ENCODE results near the gene TULP1. TPM values are rescaled to one million over a fixed set of nuclear protein-coding genes. Genes with fewer than 3 reads are reported as not detected.
"Not testable (repeated sequence)": the region's sequence is repeated elsewhere in the genome, so short reads cannot be mapped to it uniquely, and the experiment has no call there.

TULP1 gene
- total and polyA plus RNA-seq, 5 experiments from 2014 or later, result not detected

DNA sequence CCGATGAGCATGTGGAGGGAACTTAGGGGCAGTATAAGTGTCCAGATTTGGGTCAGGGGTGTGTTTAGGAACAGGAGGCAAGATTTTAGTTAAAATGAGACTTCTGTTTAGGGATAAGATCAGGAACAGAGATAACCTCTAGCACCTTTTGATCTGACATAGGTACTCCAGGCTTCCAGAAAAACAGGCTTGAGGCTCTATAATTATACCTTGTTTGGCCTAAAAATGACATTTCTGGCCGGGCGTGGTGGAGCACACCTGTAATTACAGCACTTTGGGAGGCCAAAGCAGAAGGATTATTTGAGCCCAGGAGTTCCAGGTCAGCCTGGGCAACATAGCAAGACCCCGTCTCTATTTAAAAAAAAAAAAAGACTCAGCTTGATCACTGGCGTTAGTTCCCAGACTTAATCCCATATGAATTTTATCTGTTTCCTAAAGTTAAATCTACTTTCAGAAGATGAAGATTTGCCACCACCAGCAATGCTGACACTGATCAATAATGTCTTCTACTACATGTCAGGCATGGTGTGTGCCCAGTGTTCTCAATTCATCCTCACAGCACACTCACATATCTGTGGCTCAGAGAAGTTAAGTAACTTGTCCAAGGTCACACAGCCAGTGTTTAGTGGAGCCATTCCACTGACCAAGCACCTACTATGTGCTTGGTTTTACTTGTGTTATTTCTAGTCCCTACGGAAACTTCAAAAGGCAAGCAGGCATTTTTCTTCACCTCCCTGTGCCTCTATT lies 6.0 kb upstream of the TULP1 start:
- Mint-ChIP-seq H3K36me3 (no peaks in the 10 kb centered on the region), H3K27me3 (no peaks in the 10 kb centered on the region), H3K9me3 (no peaks in the 10 kb centered on the region), H3K4me3 (no peak overlapping the region), H3K4me1 (peaks cover 2 to 18% (median 16%) of the 10 kb centered on the region in 4 donors), H3K27ac (peak overlapping the region in 1 of 10 donors; percentile 53)
- no peak for DNase-seq
- POLR2A ChIA-PET, result interaction anchor here (0.5 to 1.3 kb wide), 2 partner anchors 21 to 62 kb away, joined by 3 to 4 read pairs; no protein-coding TSS in a partner anchor
- no peak for ATAC-seq

GRCh38 chr6:35517978-35518377 lies 5.3 kb upstream of the TULP1 start:
- not testable (repeated sequence) for DNase-seq, ATAC-seq, H3K36me3 Mint-ChIP-seq, H3K4me3 Mint-ChIP-seq, H3K27me3 Mint-ChIP-seq, H3K9me3 Mint-ChIP-seq
- Mint-ChIP-seq H3K27ac (peak overlapping the region in 1 of 10 donors; percentile 62), H3K4me1 (peaks cover 2 to 12% (median 9%) of the 10 kb centered on the region in 4 donors)
- POLR2A ChIA-PET, result interaction anchor here (0.5 to 1.3 kb wide), 2 partner anchors 20 to 61 kb away, joined by 3 to 4 read pairs; no protein-coding TSS in a partner anchor

GRCh38 chr6:35516712-35517111 lies 4.0 kb upstream of the TULP1 start:
- H3K27ac Mint-ChIP-seq, result no peak overlapping the region
- H3K27me3 Mint-ChIP-seq, result no peaks in the 10 kb centered on the region
- DNase-seq (no peak), ATAC-seq (no peak)
- peaks cover 0 to 5% (median 2%) of the 10 kb centered on the region in 4 donors for H3K4me1 Mint-ChIP-seq
- no peaks in the 10 kb centered on the region for H3K36me3 Mint-ChIP-seq
- no peaks in the 10 kb centered on the region for H3K9me3 Mint-ChIP-seq
- H3K4me3 Mint-ChIP-seq, result no peak overlapping the region
- POLR2A ChIA-PET, result interaction anchor here (0.7 to 1.4 kb wide), 2 partner anchors 64 to 66 kb away, joined by 3 to 5 read pairs; partner anchors contain the start of gene FANCE

DNA sequence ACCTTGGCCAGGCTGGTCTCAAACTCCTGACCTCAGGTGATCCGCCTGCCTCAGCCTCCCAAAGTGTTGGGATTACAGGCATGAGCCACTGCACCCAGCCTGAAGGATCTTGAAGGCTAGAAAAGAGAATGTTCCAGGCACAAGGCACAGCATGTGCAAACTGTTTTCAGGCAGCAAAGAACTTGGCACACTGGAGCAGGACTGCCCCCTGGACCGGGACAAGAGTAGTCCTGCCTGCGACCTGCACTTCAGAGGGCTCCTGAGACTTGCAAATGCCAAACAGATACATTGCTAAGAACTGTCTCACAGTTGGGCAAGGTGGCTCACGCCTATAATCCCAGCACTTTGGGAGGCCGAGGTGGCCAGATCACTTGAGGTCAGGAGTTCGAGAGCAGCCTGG lies 3.2 kb upstream of the TULP1 start:
- H3K27ac Mint-ChIP-seq, ATAC-seq, POLR2A ChIA-PET, H3K36me3 Mint-ChIP-seq, DNase-seq, H3K9me3 Mint-ChIP-seq, H3K4me1 Mint-ChIP-seq, H3K27me3 Mint-ChIP-seq, H3K4me3 Mint-ChIP-seq: not testable (repeated sequence)

GRCh38 chr6:35514587-35514986 lies 1.9 kb upstream of the TULP1 start:
- peaks cover 5 to 20% (median 10%) of the 10 kb centered on the region in 5 donors for H3K27me3 Mint-ChIP-seq
- H3K9me3 Mint-ChIP-seq, result no peaks in the 10 kb centered on the region
- H3K36me3 Mint-ChIP-seq, result no peaks in the 10 kb centered on the region
- POLR2A ChIA-PET, result no interaction called here
- ATAC-seq, result no peak
- H3K4me3 Mint-ChIP-seq, result no peak overlapping the region
- no peak overlapping the region for H3K27ac Mint-ChIP-seq
- no peak for DNase-seq
- peaks cover 2 to 6% (median 5%) of the 10 kb centered on the region in 4 donors for H3K4me1 Mint-ChIP-seq

- ATAC-seq (peak in 1 of 2 donors; percentile 46), DNase-seq (no peak)
- H3K9me3 Mint-ChIP-seq, result no peaks in the 10 kb centered on the region
- no peak overlapping the region for H3K27ac Mint-ChIP-seq
- no peaks in the 10 kb centered on the region for H3K36me3 Mint-ChIP-seq
- peak overlapping the region in 6 of 10 donors; percentile 12 to 68 (median 42) for H3K4me3 Mint-ChIP-seq
- POLR2A ChIA-PET, result no interaction called here
- peaks cover 5 to 29% (median 15%) of the 10 kb centered on the region in 5 donors for H3K27me3 Mint-ChIP-seq
- peaks cover 2 to 8% (median 5%) of the 10 kb centered on the region in 4 donors for H3K4me1 Mint-ChIP-seq
Observed at GRCh38 chr6:35512006-35512405, 690 bp downstream of the TULP1 start.

- ATAC-seq (peak; percentile 27 to 63), DNase-seq (no peak)
- Mint-ChIP-seq H3K36me3 (no peaks in the 10 kb centered on the region), H3K4me3 (peak overlapping the region in 5 of 10 donors; percentile 30 to 55 (median 43)), H3K27ac (no peak overlapping the region), H3K4me1 (peaks cover 2 to 8% (median 5%) of the 10 kb centered on the region in 4 donors), H3K27me3 (peaks cover 5 to 29% (median 15%) of the 10 kb centered on the region in 5 donors), H3K9me3 (no peaks in the 10 kb centered on the region)
- POLR2A ChIA-PET, result no interaction called here
Observed at GRCh38 chr6:35511562-35511941, 1.1 kb downstream of the TULP1 start.

DNA sequence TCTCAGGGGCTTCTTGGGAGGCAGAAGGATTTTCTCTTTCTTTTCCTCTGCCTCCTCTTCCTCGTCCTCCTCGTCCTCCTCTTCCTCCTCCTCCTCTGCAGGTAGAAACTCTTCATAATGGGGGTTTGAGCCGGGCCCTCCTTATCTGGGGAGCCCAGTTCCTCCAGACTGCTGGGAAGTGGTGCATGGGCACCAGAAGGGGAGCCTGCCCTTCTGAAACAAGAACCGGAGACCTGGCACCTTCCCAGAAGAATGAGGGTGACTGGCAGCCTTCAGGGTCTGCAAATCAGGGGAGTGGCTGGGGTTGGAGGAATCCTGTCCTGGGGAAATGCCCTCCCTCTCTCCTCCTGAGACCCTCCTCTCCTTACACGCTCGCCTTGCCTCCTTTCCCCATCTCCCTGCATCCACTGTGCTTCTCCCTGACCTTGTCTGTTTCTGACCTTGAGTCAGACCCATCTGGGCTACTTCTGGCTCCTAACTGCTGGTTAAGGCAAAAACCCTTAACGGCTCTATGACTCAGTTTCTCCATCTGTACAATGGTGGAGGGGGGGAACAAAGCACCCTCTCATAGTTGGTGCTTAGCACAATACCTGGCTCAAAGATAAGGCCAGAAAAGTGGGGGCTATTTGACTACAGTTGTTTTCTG lies 1.7 kb downstream of the TULP1 start:
- POLR2A ChIA-PET, result no interaction called here
- Mint-ChIP-seq H3K36me3 (no peaks in the 10 kb centered on the region), H3K4me3 (peak overlapping the region in 1 of 10 donors; percentile 46), H3K9me3 (no peaks in the 10 kb centered on the region), H3K27ac (no peak overlapping the region), H3K4me1 (peaks cover 2 to 8% (median 5%) of the 10 kb centered on the region in 4 donors), H3K27me3 (peaks cover 5 to 29% (median 15%) of the 10 kb centered on the region in 5 donors)
- no peak for DNase-seq
- ATAC-seq, result no peak

DNA sequence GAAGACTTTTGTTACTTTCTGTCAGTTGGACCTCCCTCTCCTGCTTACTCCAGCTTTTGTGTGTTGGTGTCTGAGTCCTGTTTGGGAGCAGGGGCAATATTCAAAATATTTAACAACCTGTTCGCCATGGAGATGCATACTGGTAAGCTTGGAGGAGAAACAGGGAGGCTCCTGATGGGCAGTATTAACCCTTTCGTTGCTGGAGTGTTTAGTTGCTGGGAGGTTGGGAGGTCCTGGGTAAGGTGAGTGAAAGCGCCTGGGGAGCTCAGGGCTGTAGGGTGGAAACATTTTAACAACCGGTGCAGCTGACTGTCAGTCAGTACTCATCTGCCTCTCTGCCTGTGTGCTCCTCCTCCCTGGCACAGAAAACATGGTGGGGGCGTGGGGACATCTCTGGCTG lies 4.2 kb downstream of the TULP1 start:
- no peak overlapping the region for H3K27ac Mint-ChIP-seq

GRCh38 chr6:35508027-35508426 lies 4.7 kb downstream of the TULP1 start:
- no peaks in the 10 kb centered on the region for H3K36me3 Mint-ChIP-seq
- H3K4me1 Mint-ChIP-seq, result peaks cover 2 to 6% (median 5%) of the 10 kb centered on the region in 4 donors
- POLR2A ChIA-PET, result interaction anchor here (0.5 kb wide), 1 partner anchor 29 kb away, joined by 3 read pairs; no protein-coding TSS in a partner anchor
- H3K27me3 Mint-ChIP-seq, result peaks cover 5 to 29% (median 24%) of the 10 kb centered on the region in 5 donors
- H3K27ac Mint-ChIP-seq, result no peak overlapping the region
- DNase-seq (no peak), ATAC-seq (no peak)
- H3K4me3 Mint-ChIP-seq, result no peak overlapping the region
- H3K9me3 Mint-ChIP-seq, result no peaks in the 10 kb centered on the region

More for the DNA sequence above, 4.2 kb downstream of the TULP1 start:
- peaks cover 2 to 6% (median 5%) of the 10 kb centered on the region in 4 donors for H3K4me1 Mint-ChIP-seq
- DNase-seq (no peak), ATAC-seq (no peak)
- H3K36me3 Mint-ChIP-seq, result no peaks in the 10 kb centered on the region
- peaks cover 5 to 29% (median 22%) of the 10 kb centered on the region in 5 donors for H3K27me3 Mint-ChIP-seq
- no peak overlapping the region for H3K4me3 Mint-ChIP-seq
- H3K9me3 Mint-ChIP-seq, result no peaks in the 10 kb centered on the region
- POLR2A ChIA-PET, result interaction anchor here (0.5 kb wide), 1 partner anchor 30 kb away, joined by 3 read pairs; no protein-coding TSS in a partner anchor

DNA sequence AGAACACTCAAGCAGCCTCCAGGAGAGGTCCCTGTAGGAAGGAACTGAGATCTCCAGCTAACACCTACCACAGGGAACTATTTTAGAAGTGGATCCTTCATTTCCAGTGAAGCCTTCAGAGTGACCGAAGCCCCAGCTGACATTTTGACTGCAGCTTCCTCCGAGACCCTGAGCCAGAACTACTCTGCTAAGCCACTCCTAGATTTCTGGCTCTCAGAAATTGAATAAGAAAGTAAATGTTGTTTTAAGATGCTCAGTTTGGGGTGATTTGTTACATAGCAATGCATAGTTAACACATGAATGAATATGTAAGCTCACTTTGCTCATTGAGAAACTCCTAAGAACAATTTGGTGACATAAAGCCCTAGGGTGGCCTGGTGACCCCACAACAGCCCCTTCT lies 5.5 kb downstream of the TULP1 start:
- DNase-seq, result no peak
- POLR2A ChIA-PET, result interaction anchor here (0.7 kb wide), 1 partner anchor 113 kb away, joined by 4 read pairs; no protein-coding TSS in a partner anchor
- no peak for ATAC-seq
- H3K27me3 Mint-ChIP-seq, result peaks cover 5 to 30% (median 25%) of the 10 kb centered on the region in 5 donors
- no peak overlapping the region for H3K4me3 Mint-ChIP-seq
- H3K36me3 Mint-ChIP-seq, result no peaks in the 10 kb centered on the region
- no peak overlapping the region for H3K27ac Mint-ChIP-seq
- peaks cover 2 to 6% (median 4%) of the 10 kb centered on the region in 4 donors for H3K4me1 Mint-ChIP-seq
- H3K9me3 Mint-ChIP-seq, result no peaks in the 10 kb centered on the region

DNA sequence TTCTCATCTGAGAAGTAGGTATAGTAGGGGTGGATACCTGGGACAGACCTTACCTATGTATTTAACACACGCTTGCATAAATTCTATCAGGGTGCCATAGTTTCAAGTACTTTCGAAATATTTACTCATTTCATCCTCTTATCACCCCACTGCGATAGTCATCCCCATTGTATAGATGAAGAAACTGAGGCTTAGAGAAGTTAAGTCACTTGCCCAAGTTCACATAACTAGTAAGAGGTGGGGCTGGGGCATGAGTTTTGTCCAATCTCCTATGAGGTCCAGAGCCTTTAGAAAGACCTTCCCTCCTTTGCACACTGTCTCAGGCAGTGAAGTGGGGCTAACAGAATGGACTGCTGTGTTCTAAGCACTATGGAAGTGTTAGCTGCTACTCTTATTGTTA lies 6.2 kb downstream of the TULP1 start:
- Mint-ChIP-seq H3K4me3 (no peak overlapping the region), H3K36me3 (no peaks in the 10 kb centered on the region), H3K27ac (no peak overlapping the region), H3K9me3 (no peaks in the 10 kb centered on the region), H3K4me1 (peaks cover 0 to 6% (median 3%) of the 10 kb centered on the region in 4 donors), H3K27me3 (peaks cover 7 to 36% (median 28%) of the 10 kb centered on the region in 5 donors)
- ATAC-seq (no peak), DNase-seq (no peak)
- POLR2A ChIA-PET, result interaction anchor here (0.7 to 1.5 kb wide), 2 partner anchors 27 to 114 kb away, joined by 4 read pairs; no protein-coding TSS in a partner anchor

GRCh38 chr6:35505999-35506412 lies 6.7 kb downstream of the TULP1 start:
- H3K4me3 Mint-ChIP-seq, result no peak overlapping the region
- H3K4me1 Mint-ChIP-seq, result peaks cover 0 to 6% (median under 1%) of the 10 kb centered on the region in 4 donors
- ATAC-seq (no peak), DNase-seq (no peak)
- no peaks in the 10 kb centered on the region for H3K9me3 Mint-ChIP-seq
- H3K36me3 Mint-ChIP-seq, result no peaks in the 10 kb centered on the region
- no peak overlapping the region for H3K27ac Mint-ChIP-seq
- POLR2A ChIA-PET, result interaction anchor here (1.5 kb wide), 1 partner anchor 28 kb away, joined by 4 read pairs; no protein-coding TSS in a partner anchor
- H3K27me3 Mint-ChIP-seq, result peaks cover 6 to 36% (median 24%) of the 10 kb centered on the region in 5 donors
